H7 (cell line): ENCODE measurements around the gene HABP2. TPM values are rescaled to one million over a fixed set of nuclear protein-coding genes. Genes with fewer than 3 reads are reported as not detected.
A peak's percentile ranks its signal among the peaks of the same experiment; 100 is the strongest.

Experiments
- DNase-seq: peaks from one replicate; pipeline ENCODE4 v3.0.0; 2012
- H3K27me3 ChIP-seq: 2 replicates; pipeline ENCODE4 v1.6.0; 2011; ENCODE audit warnings: mild to moderate bottlenecking, low read length; ENCODE audit not compliant: control insufficient read depth, insufficient read depth
- H3K36me3 ChIP-seq: replicated peaks from 2 replicates; pipeline ENCODE4 v1.5.1; 2011; ENCODE audit warnings: low read length; ENCODE audit not compliant: control insufficient read depth, insufficient read depth
- H3K4me3 ChIP-seq: 2 replicates; pipeline ENCODE4 v1.5.1; 2011; ENCODE audit warnings: low read depth, mild to moderate bottlenecking, control low read depth, low read length, moderate library complexity; ENCODE audit not compliant: insufficient read depth
- total RNA-seq: library from RNA; depleted of rRNA; stranded (reverse); fragments of >200 nt; shearing (Covaris generic); gene quantifications from 2 replicates; pipeline ENCODE4 v1.2.3, GENCODE V29; 2014

HABP2 gene
- total RNA-seq, 1 experiment from 2014 or later, result not detected

DNA sequence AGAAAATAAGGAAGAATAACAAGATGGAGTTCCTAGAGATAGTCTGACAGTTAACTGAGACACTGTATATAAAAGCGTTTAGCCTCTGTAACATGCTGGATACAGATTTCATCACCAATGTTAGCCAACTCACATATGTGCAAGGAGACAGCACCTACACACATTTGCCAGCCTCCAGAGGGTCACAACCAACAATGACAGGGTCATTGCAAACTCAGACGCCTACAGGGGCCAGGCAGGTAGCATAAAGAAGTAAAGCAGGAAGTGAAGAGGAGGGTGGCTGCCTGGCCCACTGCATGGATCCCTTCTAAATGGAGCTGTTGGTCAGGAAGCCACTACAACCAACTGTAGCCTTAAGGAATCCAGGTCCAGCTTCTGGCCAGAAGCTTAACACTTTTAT, 60.6 kb downstream of the HABP2 start:
- peaks cover 5% of the 10 kb centered on the region for H3K27me3 ChIP-seq
- DNase-seq, result no peak
- no peak overlapping the region for H3K4me3 ChIP-seq
- H3K36me3 ChIP-seq, result no peaks in the 10 kb centered on the region

- Histone ChIP-seq H3K27me3 (peaks cover 5% of the 10 kb centered on the region), H3K36me3 (no peaks in the 10 kb centered on the region), H3K4me3 (no peak overlapping the region)
- no peak for DNase-seq
Measured at GRCh38 chr10:113613977-113614690, 61.3 kb downstream of the HABP2 start.

- Histone ChIP-seq H3K36me3 (no peaks in the 10 kb centered on the region), H3K4me3 (no peak overlapping the region), H3K27me3 (peaks cover 5% of the 10 kb centered on the region)
- peak; percentile 40 for DNase-seq
Measured at GRCh38 chr10:113616244-113617074, 63.6 kb downstream of the HABP2 start.

- Histone ChIP-seq H3K36me3 (no peaks in the 10 kb centered on the region), H3K27me3 (peaks cover 5% of the 10 kb centered on the region), H3K4me3 (no peak overlapping the region)
- peak; percentile 53 for DNase-seq
Measured at GRCh38 chr10:113617086-113617485, 64.2 kb downstream of the HABP2 start.

- H3K27me3 ChIP-seq, result peaks cover 5% of the 10 kb centered on the region
- H3K36me3 ChIP-seq, result no peaks in the 10 kb centered on the region
- DNase-seq, result no peak
- no peak overlapping the region for H3K4me3 ChIP-seq
Measured at GRCh38 chr10:113618338-113618737, 65.5 kb downstream of the HABP2 start.

- DNase-seq, result no peak
- Histone ChIP-seq H3K27me3 (peaks cover 5% of the 10 kb centered on the region; the same call in 1 of the 2 replicates), H3K36me3 (no peaks in the 10 kb centered on the region), H3K4me3 (no peak overlapping the region)
Measured at GRCh38 chr10:113619401-113619800, 66.5 kb downstream of the HABP2 start.

GRCh38 chr10:113620511-113620910, 67.7 kb downstream of the HABP2 start:
- H3K27me3 ChIP-seq, result peaks cover under 1% of the 10 kb centered on the region; the same call in 1 of the 2 replicates
- H3K36me3 ChIP-seq, result no peaks in the 10 kb centered on the region
- H3K4me3 ChIP-seq, result no peak overlapping the region
- DNase-seq, result no peak

DNA sequence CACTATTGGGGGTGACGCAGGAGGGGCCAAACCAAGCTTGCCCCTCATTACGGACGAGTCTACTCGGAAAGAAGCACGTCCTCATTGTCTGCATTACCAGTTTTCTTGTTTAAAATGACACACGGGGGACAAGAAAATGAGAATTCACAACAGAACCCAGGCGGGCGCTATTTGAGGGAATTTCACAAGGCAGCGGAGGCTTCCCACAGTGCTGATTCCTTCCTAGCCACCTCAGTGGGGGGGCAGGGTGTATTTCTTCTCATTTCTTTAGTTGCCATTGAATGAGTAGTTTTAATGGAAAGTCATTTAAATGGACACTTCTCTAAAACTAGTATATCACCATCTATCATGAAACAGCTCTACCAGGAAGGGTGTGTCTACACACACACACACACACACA, 68.1 kb downstream of the HABP2 start:
- Histone ChIP-seq H3K36me3 (no peaks in the 10 kb centered on the region), H3K4me3 (no peak overlapping the region), H3K27me3 (no peaks in the 10 kb centered on the region)
- no peak for DNase-seq

DNA sequence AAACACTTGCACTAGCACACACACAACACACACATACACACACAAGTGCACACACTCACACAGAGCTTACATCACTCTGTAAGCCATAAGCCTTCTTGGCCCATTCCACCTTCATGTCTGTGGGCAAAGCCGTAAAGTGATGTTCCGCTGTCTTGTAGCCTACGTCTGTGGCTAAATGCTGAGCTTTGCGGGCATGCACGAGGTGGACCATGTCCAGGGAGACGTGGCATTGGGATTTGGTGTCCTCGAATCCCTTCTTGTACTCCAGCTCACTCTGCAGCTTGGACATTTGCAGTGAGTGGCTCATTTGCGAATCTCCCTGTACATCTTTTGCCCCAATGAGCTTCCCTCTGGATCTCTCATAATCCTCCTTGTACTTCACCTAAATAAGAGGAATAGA, 68.9 kb downstream of the HABP2 start:
- Histone ChIP-seq H3K4me3 (no peak overlapping the region), H3K27me3 (no peaks in the 10 kb centered on the region), H3K36me3 (no peaks in the 10 kb centered on the region)
- no peak for DNase-seq

DNA sequence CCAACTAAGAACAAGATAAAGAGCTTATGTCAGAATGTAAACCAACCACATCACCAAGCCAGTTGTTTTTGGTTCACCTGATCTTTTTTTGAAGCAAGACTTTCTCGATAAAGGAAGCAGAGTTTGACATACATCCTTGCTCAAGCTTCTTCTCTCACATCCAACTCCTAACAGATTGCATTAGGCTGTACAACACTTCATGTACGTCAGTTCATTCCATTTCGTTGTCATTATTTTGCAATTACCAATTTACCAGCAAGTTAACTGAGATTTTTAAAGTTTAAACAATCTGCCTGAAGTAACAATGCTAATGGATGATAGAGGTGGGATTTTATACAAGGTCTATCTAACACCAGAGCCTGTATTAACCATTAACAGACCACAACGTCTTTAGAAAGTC, 70.0 kb downstream of the HABP2 start:
- no peak for DNase-seq
- no peaks in the 10 kb centered on the region for H3K27me3 ChIP-seq
- no peaks in the 10 kb centered on the region for H3K36me3 ChIP-seq

DNA sequence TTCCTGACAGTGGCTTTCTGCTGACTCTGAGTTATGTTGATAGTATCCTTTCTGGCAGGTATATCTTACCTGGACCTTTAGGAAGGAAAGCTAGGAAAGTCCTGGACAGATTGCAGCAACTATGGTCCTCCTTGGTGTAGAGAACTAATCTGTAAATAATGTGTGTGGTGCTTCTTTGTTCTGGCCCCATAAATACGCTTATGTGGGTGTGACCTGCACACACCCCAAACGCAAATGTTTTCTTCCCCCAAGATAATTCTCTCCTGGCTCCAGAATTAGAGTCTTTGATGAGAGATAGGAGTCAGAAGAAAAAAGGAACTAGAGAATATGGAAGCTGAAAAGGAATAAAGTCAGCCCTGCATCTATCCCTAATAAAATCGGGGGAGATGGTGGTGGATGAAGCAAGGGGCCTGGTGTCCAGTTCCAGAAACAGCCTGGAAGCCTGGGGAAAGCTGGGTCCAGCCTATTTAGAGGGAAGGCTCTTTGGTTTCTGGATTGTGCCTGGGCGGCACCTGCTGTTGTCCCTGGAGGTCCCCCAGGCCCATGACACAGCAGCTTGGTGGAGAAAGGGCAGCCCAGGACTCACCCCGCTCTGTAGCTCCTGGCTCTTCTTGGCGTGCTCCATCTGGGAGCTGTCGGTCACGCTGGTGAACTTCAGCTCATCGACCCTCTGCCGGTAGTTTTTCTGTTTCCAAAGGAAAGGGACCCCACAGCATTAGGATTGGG, 72.8 kb downstream of the HABP2 start:
- H3K36me3 ChIP-seq, result no peaks in the 10 kb centered on the region
- no peaks in the 10 kb centered on the region for H3K27me3 ChIP-seq
- no peak overlapping the region for H3K4me3 ChIP-seq
- DNase-seq, result no peak

More for the DNA sequence above, 70.0 kb downstream of the HABP2 start:
- no peak overlapping the region for H3K4me3 ChIP-seq

DNA sequence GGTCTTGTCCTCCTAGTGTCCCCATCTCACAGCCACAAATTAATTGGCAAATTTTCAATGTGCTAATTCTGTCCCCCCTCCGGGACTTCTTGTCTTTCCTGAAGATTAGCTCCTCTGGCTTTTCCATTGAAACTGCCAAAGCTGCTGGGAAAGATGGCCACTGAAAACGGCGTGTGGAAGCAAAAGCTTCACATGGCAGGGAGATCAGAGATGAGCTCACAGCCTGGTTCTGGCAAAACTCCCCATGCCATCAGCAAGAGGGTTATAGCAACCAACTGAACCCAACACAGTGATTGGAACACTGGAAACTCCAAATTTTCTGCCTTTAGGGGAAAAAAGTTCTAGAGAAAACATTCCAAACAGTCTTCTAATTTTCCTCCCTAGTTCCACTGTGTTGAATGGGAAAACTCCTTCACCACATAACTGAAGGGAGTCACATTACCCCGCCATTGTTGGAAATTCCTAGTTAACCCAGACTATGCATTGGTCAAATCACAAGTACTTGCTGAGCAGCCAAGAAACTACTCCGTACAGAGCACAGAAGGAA, 74.0 kb downstream of the HABP2 start:
- no peak for DNase-seq
- Histone ChIP-seq H3K27me3 (no peaks in the 10 kb centered on the region), H3K36me3 (no peaks in the 10 kb centered on the region), H3K4me3 (no peak overlapping the region)

- no peak overlapping the region for H3K4me3 ChIP-seq
- H3K27me3 ChIP-seq, result no peaks in the 10 kb centered on the region
- no peaks in the 10 kb centered on the region for H3K36me3 ChIP-seq
- no peak for DNase-seq
Measured at GRCh38 chr10:113627836-113628235, 75.0 kb downstream of the HABP2 start.

DNA sequence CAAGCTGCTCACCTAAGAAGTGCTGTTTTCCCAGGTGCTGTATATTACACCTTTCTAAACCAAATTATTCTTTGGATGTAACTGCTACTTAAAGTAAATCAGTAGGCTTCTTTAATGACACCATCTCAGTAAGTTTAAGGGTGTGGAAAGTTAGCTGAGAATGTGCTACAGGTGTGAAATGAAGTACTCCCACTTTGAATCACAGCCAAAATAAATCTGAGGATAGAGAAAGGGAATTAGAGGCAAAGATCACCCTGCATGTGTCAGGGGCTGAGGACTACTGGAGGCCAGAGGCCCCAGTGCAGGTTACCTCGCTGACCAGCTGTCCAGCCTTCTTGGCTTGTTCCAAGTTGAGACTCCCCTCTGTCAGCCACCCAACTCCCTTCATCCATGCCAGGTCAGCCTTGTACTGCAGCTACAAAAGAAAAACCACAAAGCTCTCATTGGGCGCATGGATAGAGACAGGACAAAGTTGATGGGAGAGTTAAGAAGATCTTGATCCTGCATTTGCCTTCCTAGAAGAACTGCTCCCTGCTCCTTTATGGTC, 75.8 kb downstream of the HABP2 start:
- DNase-seq, result no peak
- Histone ChIP-seq H3K27me3 (no peaks in the 10 kb centered on the region), H3K4me3 (no peak overlapping the region), H3K36me3 (no peaks in the 10 kb centered on the region)
